ENCODE measurements around the gene RBPJ. TPM values are rescaled to one million over a fixed set of nuclear protein-coding genes. Genes with fewer than 3 reads are reported as not detected.

Gene RBPJ
- total RNA-seq, 2 donors from 2014 or later: 31.4 to 41.0 TPM

- DNase-seq (ENCODE audit: low spot score): no peak
- no peaks in the 10 kb centered on the region for H3K36me3 ChIP-seq
- TF ChIP-seq, protein P1, sequence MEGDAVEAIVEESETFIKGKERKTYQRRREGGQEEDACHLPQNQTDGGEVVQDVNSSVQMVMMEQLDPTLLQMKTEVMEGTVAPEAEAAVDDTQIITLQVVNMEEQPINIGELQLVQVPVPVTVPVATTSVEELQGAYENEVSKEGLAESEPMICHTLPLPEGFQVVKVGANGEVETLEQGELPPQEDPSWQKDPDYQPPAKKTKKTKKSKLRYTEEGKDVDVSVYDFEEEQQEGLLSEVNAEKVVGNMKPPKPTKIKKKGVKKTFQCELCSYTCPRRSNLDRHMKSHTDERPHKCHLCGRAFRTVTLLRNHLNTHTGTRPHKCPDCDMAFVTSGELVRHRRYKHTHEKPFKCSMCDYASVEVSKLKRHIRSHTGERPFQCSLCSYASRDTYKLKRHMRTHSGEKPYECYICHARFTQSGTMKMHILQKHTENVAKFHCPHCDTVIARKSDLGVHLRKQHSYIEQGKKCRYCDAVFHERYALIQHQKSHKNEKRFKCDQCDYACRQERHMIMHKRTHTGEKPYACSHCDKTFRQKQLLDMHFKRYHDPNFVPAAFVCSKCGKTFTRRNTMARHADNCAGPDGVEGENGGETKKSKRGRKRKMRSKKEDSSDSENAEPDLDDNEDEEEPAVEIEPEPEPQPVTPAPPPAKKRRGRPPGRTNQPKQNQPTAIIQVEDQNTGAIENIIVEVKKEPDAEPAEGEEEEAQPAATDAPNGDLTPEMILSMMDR (IDR thresholded peaks at IDR 0.05): no peak
- peaks cover 0 to 5% of the 10 kb centered on the region in 2 donors for H3K4me1 ChIP-seq
- H3K27ac ChIP-seq: no peak overlapping the region
- no peaks in the 10 kb centered on the region for H3K9me3 ChIP-seq
- H3K27me3 ChIP-seq: no peaks in the 10 kb centered on the region
- H3K4me3 ChIP-seq: no peak overlapping the region
Measured at GRCh38 chr4:26337612-26338011, 16.8 kb downstream of the RBPJ start.

GRCh38 chr4:26342328-26343037 is 21.7 kb downstream of the RBPJ start:
- TF ChIP-seq, protein P1 (IDR thresholded peaks at IDR 0.05): no peak
- DNase-seq (ENCODE audit: low spot score): no peak
- Histone ChIP-seq H3K27ac (no peak overlapping the region), H3K9me3 (no peaks in the 10 kb centered on the region), H3K27me3 (no peaks in the 10 kb centered on the region), H3K4me3 (no peak overlapping the region), H3K4me1 (peaks cover 0 to 41% of the 10 kb centered on the region in 2 donors), H3K36me3 (no peaks in the 10 kb centered on the region)

DNA sequence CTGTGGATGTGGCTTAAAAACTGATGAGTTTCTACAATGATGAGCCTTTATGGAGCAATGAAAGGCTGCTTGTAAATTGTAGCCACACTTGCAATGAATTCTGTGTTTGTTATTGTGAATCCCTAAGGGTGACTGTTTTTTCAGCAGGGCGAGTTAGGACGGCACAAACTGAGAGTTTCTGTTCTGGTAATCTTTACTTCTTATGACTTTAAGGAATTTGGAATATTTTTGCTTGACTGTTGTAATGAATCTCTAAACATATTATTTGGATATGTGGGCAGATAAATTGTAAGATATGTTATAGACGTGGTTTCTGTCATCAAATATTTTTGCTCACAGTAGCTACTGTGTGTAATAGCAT is 22.2 kb downstream of the RBPJ start:
- TF ChIP-seq, protein P1 (IDR thresholded peaks at IDR 0.05): no peak
- no peaks in the 10 kb centered on the region for H3K27me3 ChIP-seq
- H3K27ac ChIP-seq: no peak overlapping the region
- no peak for DNase-seq (ENCODE audit: low spot score)
- no peaks in the 10 kb centered on the region for H3K36me3 ChIP-seq
- peaks cover 0 to 41% of the 10 kb centered on the region in 2 donors for H3K4me1 ChIP-seq
- H3K9me3 ChIP-seq: no peaks in the 10 kb centered on the region
- no peak overlapping the region for H3K4me3 ChIP-seq

DNA sequence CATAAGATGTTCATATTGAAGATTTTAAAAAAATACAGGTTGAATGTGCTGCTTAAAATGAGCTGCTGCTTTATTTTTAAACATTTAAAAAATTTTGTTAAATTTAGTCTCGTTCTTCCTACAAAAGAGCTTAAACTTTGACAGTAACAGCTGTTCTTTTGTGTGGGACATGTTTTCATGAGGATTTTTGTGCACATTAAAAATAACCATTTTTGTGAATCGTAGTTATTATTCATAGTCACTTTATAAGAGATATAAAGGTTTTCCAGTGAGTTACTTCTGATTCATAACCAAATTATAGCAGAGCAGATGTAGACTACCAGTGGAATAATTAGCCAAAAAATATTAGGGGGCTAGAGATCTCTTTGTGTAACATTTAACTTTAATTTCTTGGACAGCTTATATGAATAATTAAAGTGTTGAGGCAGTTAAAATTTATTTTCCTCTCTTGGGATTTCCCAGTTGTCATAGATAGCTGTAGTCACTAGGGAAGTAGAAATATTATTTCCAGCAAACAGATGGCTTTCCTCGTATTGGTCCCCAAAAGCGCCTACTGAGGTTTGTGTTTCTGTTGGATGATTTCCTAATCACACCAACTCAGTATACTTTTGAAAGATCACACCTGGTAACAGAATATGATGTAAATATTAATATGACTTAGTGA is 24.2 kb downstream of the RBPJ start:
- peaks cover 0 to 41% of the 10 kb centered on the region in 2 donors for H3K4me1 ChIP-seq
- H3K4me3 ChIP-seq: no peak overlapping the region

DNA sequence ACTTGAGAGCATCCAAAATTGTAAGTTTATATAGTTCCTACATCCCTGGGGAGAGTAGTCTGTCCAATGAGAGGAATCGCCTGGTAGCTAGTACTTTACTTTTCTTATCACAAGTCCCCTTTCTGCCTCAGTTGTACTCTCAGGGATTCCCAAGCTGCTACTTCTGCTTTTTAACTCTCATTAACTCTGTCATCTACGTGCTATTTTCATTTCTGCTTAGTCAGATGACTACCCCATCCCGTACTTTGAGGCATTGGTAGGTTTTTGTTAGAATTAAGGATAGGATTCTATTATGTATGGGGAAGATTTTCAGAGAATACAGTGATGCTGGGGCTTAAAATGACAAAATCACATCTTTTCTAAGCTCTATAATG is 24.7 kb downstream of the RBPJ start:
- no peaks in the 10 kb centered on the region for H3K27me3 ChIP-seq
- TF ChIP-seq, protein P1 (IDR thresholded peaks at IDR 0.05): no peak
- H3K27ac ChIP-seq: no peak overlapping the region
- H3K4me3 ChIP-seq: peak overlapping the region in 1 of 2 donors; percentile 1
- no peaks in the 10 kb centered on the region for H3K9me3 ChIP-seq
- no peaks in the 10 kb centered on the region for H3K36me3 ChIP-seq
- no peak for DNase-seq (ENCODE audit: low spot score)
- H3K4me1 ChIP-seq: peaks cover 0 to 41% of the 10 kb centered on the region in 2 donors

More for the DNA sequence above, 24.2 kb downstream of the RBPJ start:
- no peaks in the 10 kb centered on the region for H3K36me3 ChIP-seq
- no peaks in the 10 kb centered on the region for H3K27me3 ChIP-seq
- TF ChIP-seq, protein P1 (IDR thresholded peaks at IDR 0.05): no peak
- H3K9me3 ChIP-seq: no peaks in the 10 kb centered on the region
- DNase-seq (ENCODE audit: low spot score): no peak
- H3K27ac ChIP-seq: no peak overlapping the region

Measured in right atrium auricular region (tissue), 2 donors.